Immature natural killer cell (primary cell): ENCODE results near the gene ASB7. TPM values are rescaled to one million over a fixed set of nuclear protein-coding genes. Genes with fewer than 3 reads are reported as not detected.

Source experiments
- DNase-seq, 3 donors: peaks; one replicate each; pipeline ENCODE4 v3.0.0; 2022; ENCODE audit warnings: mixed read lengths in 1 of 3
- H3K27ac Mint-ChIP-seq, 6 donors: one replicate each; pipeline ENCODE4 v1.8.0; 2020; ENCODE audit warnings: mixed read lengths in 6 of 6, mild to moderate bottlenecking in 5 of 6, inconsistent platforms in 4 of 6, moderate library complexity in 3 of 6
- H3K27me3 Mint-ChIP-seq, 3 donors: one replicate each; pipeline ENCODE4 v1.8.0; 2020 to 2021; ENCODE audit warnings: low read depth in 3 of 3, mild to moderate bottlenecking in 3 of 3, mixed read lengths in 3 of 3, moderate library complexity in 3 of 3, inconsistent platforms in 1 of 3
- H3K36me3 Mint-ChIP-seq, 3 donors: one replicate each; pipeline ENCODE4 v1.8.0; 2020; ENCODE audit warnings: mixed read lengths in 3 of 3, inconsistent platforms in 2 of 3, mild to moderate bottlenecking in 2 of 3
- H3K4me1 Mint-ChIP-seq, 2 donors: one replicate each; pipeline ENCODE4 v1.8.0; 2020; ENCODE audit warnings: inconsistent platforms in 2 of 2, mild to moderate bottlenecking in 2 of 2, mixed read lengths in 2 of 2, moderate library complexity in 1 of 2
- H3K4me3 Mint-ChIP-seq, 5 donors: one replicate each; pipeline ENCODE4 v1.8.0; 2020; ENCODE audit warnings: mild to moderate bottlenecking in 5 of 5, mixed read lengths in 5 of 5, inconsistent platforms in 3 of 5, moderate library complexity in 3 of 5
- H3K9me3 Mint-ChIP-seq, 6 donors: one replicate each; pipeline ENCODE4 v1.8.0; 2020; ENCODE audit warnings: mild to moderate bottlenecking in 6 of 6, mixed read lengths in 6 of 6, inconsistent platforms in 4 of 6, moderate library complexity in 3 of 6
- polyA plus RNA-seq, 3 donors: library from polyadenylated mRNA; unstranded; fragments of 300-500 nt; fragmentation: Illumina TruSeq; gene quantifications; one replicate each; pipeline ENCODE4 v1.2.3, GENCODE V29; 2021

ASB7 gene, protein sequence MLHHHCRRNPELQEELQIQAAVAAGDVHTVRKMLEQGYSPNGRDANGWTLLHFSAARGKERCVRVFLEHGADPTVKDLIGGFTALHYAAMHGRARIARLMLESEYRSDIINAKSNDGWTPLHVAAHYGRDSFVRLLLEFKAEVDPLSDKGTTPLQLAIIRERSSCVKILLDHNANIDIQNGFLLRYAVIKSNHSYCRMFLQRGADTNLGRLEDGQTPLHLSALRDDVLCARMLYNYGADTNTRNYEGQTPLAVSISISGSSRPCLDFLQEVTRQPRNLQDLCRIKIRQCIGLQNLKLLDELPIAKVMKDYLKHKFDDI
- 1 to 10 TPM; 8.2 to 9.9 (median 8.8) TPM for polyA plus RNA-seq

DNA sequence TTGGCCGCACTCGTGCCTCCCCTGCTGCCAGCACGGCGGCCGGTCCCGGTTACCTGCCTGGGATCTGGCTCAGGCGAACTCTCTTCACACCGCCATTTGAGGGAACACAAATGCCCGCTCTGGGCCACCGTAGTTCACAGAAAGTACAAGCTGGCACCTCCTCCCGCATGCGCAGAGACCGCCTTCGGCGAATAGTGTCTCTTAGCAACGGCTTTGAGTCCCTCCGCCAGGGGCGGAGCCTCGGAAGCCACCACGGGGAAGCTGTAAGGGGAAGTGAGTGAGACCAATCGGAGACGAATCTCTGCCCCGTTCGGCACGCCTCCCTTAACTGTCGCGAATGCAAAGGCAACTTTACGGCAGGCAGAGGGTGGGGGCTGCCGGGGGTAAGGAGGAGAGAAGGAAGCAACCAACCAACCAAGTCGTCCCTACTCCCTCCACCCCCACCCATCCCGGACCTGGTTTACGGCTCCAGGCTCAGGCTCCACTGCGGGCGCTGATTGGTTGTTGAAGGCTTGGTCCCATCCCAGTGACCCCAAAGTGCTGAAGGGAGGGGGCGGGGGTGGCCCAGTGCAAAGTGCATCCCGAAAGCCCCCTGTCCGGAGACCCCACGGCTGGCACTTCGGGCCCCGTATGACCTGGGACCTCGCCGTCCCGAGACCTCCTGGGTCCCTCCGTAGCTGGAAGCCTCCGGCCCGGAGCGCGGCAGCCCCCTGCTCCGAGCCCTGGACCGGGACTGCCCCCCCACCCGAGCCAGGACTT is at the start of gene ASB7, which contains the start of gene LINS1:
TSS of gene ASB7 (plus strand) at position 526 of the 759 bp plus-strand sequence. CDS start 9,628 bp downstream, outside the sequence.
TSS of gene LINS1 (minus strand) at position 121 of the 759 bp plus-strand sequence. CDS start 21,342 bp downstream, outside the sequence.
- Mint-ChIP-seq H3K9me3 (no peaks in the 10 kb centered on the region), H3K27ac (peak within 1 kb of the TSS in 5 of 6 donors; percentile 88 to 98 (median 95))

DNA sequence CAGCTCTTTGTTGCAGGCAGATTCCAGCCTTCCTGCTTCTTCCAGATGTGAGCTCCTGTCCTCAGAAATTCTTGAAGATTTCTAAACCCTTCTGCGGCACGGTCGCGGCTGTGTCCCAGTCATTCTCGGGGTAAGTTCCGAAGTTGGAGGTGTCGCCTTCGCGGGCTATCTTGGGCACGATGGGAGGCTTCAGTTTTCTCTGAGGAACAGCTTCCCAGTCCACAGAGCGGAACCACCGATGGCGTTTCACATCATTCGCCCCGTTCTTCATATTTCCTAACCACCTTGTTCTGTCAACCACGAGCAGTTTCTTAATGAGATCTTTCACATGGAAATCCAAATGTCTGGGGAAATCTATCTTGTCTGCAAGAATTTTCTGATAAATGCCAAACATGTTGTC is 48.9 kb upstream of the ASB7 start:
- peaks cover 8 to 18% (median 14%) of the 10 kb centered on the region in 3 donors for H3K36me3 Mint-ChIP-seq
- no peak overlapping the region for H3K27ac Mint-ChIP-seq
- H3K4me3 Mint-ChIP-seq = no peak overlapping the region
- H3K4me1 Mint-ChIP-seq = no peaks in the 10 kb centered on the region
- peaks cover 0 to 3% (median 0%) of the 10 kb centered on the region in 6 donors for H3K9me3 Mint-ChIP-seq
- DNase-seq = no peak
- H3K27me3 Mint-ChIP-seq = no peaks in the 10 kb centered on the region

More for the DNA sequence above, at the start of gene ASB7, which contains the start of gene LINS1:
- Mint-ChIP-seq H3K27me3 (peaks cover 0 to 1% (median 0%) of the 10 kb centered on the region in 3 donors), H3K4me1 (peaks cover 34 to 59% of the 10 kb centered on the region in 2 donors), H3K4me3 (no peak within 1 kb of the TSS), H3K36me3 (peaks cover 0 to 8% (median 0%) of the 10 kb centered on the region in 3 donors)
- peak; percentile 100 for DNase-seq

DNA sequence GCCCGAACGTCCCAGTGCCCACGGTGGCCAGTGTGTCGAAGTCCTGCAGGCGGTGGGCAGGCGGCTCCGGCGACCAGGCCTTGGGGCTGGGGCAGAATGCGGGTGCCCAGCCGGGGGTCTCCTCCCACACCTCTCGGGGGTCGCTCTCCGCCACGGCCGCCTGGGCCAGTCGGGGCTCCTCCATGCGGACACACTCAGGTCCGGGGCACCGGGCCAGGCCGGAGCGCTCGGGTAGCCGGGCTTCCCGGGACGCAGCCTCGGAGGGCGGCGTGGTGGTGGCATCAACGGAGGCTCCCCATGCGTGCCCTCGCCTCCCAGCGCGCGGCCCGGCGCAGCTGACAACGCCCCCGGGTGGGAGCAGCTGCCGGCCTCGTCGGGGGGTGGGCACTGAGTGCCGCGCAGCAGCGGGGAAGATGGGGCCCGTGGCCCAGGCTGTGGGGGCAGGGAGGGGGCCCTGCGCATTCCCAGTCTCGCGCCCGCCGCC is 43.6 kb upstream of the ASB7 start:
- Mint-ChIP-seq H3K36me3 (peaks cover 6 to 28% (median 15%) of the 10 kb centered on the region in 3 donors), H3K9me3 (no peaks in the 10 kb centered on the region), H3K27me3 (peaks cover 0 to 3% (median 0%) of the 10 kb centered on the region in 3 donors), H3K4me3 (no peak overlapping the region), H3K4me1 (no peaks in the 10 kb centered on the region), H3K27ac (no peak overlapping the region)
- DNase-seq = no peak

DNA sequence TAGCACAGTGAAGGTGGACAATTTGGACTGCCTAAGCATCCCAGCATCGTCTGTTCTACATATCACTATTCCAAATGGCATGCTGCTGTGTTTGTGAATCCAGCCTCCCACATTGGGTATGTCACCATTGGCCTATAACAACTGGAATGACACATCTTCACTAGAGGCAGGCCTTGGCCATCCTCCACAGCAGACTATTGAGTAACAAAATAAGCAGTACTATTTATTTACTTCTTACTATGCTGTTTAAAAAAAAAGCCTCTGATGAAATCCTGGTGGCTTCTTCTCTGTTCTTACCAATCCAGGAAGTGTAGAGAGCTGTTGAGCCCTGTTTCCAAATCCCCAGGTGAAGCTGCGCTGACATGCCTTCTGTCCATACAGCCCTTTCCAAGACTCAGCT is 43.1 kb upstream of the ASB7 start:
- peak overlapping the region in 1 of 6 donors; percentile 53 for H3K27ac Mint-ChIP-seq
- H3K4me3 Mint-ChIP-seq = no peak overlapping the region
- peaks cover 0 to 3% (median 0%) of the 10 kb centered on the region in 3 donors for H3K27me3 Mint-ChIP-seq
- H3K36me3 Mint-ChIP-seq = peaks cover 6 to 30% (median 13%) of the 10 kb centered on the region in 3 donors
- DNase-seq = no peak
- H3K9me3 Mint-ChIP-seq = no peaks in the 10 kb centered on the region
- no peaks in the 10 kb centered on the region for H3K4me1 Mint-ChIP-seq

DNA sequence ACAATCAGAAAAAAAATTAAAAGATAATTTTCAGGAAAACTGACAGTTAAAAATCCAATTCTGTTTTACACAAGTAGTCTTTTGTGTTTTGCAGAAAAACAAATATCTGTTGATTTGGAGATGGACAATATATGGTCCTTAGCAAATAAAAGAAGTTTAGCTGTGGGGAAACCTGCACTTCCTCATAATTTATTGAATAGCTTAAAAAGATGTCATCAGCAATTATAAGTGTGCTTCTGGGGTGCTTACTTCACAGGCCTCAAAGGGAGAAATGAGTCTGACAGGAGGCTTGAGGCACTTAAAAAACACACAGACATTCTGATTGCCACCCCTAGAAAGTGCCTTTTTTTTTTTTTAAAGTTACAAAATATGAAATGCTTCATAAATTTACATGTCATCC is 42.1 kb upstream of the ASB7 start:
- no peak for DNase-seq
- Mint-ChIP-seq H3K36me3 (peaks cover 6 to 37% (median 13%) of the 10 kb centered on the region in 3 donors), H3K27me3 (peaks cover 0 to 3% (median 0%) of the 10 kb centered on the region in 3 donors), H3K27ac (peak overlapping the region in 1 of 6 donors; percentile 3), H3K9me3 (no peaks in the 10 kb centered on the region), H3K4me1 (no peaks in the 10 kb centered on the region), H3K4me3 (no peak overlapping the region)

DNA sequence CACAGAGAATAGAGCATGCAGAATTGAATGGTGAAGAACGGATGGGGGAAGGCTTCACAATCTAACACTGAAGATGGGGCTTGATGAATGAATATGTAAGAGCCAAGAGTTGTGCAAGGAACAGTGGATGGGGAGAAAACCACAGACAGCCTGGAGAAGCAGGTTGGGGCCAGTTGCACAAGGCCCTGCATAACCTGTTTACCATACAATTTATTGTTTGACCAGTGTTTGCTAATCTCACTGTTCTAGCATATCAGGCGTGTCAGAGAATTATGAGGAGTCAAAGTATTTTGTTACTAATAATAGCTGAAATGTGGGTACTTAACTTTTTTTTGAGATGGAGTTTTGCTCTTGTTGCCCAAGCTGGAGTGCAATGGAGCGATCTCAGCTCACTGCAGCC is 36.8 kb upstream of the ASB7 start:
- DNase-seq = no peak
- peaks cover 6 to 41% (median 11%) of the 10 kb centered on the region in 3 donors for H3K36me3 Mint-ChIP-seq
- no peaks in the 10 kb centered on the region for H3K9me3 Mint-ChIP-seq
- H3K4me3 Mint-ChIP-seq = no peak overlapping the region
- H3K27ac Mint-ChIP-seq = no peak overlapping the region
- H3K27me3 Mint-ChIP-seq = peaks cover 0 to 3% (median 0%) of the 10 kb centered on the region in 3 donors
- H3K4me1 Mint-ChIP-seq = no peaks in the 10 kb centered on the region

DNA sequence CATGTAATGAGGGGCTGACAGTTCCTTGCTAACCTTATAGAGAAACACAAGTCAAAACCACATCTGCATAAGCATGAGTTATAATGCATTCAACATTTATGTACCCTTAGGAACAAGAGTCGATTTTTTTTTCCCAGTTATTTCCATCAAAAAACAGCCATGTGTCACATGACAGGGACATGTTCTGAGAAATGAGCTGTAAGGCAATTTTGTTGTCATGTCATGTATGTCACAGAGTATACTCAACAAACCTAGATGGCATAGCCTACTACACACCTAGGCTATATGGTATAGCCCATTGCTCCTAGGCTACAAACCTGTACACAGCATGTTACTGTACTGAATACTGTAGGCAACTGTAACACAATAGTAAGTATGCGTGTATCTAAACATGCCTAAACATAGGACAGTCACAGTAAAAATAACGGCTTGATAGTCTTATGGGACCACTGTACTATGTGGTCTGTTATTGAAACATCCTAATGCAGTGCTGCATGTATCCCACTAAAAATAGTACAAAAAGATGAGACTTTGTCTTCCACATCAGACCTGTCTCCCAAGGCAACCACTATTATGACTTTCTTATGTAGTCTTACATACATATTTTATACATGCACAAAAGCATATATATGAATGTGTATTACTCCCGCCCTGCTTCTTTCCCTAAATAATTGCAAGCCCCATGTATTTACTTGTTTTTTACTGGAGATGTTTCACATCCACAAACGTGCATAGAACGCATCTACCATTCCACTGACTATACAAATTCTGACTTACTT is 35.4 kb upstream of the ASB7 start:
- H3K9me3 Mint-ChIP-seq = no peaks in the 10 kb centered on the region
- no peaks in the 10 kb centered on the region for H3K27me3 Mint-ChIP-seq
- no peaks in the 10 kb centered on the region for H3K4me1 Mint-ChIP-seq
- no peak for DNase-seq
- no peak overlapping the region for H3K27ac Mint-ChIP-seq
- no peak overlapping the region for H3K4me3 Mint-ChIP-seq
- peaks cover 6 to 35% (median 9%) of the 10 kb centered on the region in 3 donors for H3K36me3 Mint-ChIP-seq

DNA sequence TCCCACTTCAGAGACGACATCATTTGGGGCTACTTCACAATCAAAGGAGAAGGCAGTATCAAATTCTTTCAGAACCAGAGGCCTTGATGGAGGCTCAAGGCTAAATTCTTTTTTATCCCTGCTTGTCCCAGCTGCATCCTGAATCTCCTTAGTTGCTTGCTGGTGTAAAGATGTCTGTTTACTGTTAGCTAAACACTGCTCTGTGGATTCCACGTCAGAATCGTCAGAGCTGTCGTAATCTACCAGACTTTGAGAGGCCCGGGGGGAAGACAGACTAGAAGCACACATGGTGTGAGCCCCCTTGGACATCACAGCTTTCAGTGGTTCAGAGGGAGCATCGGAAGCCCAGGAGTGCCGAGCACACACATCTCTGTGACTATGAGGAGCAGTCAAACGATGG is 33.0 kb upstream of the ASB7 start:
- no peaks in the 10 kb centered on the region for H3K9me3 Mint-ChIP-seq
- DNase-seq = no peak
- H3K27me3 Mint-ChIP-seq = no peaks in the 10 kb centered on the region
- H3K4me1 Mint-ChIP-seq = no peaks in the 10 kb centered on the region
- no peak overlapping the region for H3K27ac Mint-ChIP-seq
- peaks cover 5 to 23% (median 6%) of the 10 kb centered on the region in 3 donors for H3K36me3 Mint-ChIP-seq
- no peak overlapping the region for H3K4me3 Mint-ChIP-seq

DNA sequence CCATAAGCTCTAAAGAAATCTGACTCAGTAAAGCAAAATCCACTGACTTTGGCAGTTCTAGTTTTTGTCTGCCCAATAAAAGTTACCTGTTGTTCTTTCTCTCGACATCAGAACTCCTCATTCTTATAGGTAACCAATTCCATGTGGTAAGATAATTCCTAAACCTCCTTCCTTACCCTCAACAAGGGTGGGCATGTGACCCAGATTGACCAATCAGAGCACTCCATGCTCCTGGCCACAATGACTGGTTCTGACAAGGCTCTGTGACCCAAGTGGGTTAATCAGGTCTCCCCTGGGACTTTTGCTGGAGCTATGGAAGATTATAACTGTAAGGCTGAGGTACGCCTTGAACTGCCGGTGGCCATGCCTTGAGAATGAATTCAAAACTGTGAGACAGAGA is 32.1 kb upstream of the ASB7 start:
- no peak for DNase-seq
- Mint-ChIP-seq H3K27me3 (no peaks in the 10 kb centered on the region), H3K36me3 (peaks cover 5 to 17% (median 6%) of the 10 kb centered on the region in 3 donors), H3K4me1 (peaks cover 0 to 2% of the 10 kb centered on the region in 2 donors), H3K9me3 (no peaks in the 10 kb centered on the region), H3K4me3 (no peak overlapping the region), H3K27ac (peak overlapping the region in 1 of 6 donors; percentile 45)

DNA sequence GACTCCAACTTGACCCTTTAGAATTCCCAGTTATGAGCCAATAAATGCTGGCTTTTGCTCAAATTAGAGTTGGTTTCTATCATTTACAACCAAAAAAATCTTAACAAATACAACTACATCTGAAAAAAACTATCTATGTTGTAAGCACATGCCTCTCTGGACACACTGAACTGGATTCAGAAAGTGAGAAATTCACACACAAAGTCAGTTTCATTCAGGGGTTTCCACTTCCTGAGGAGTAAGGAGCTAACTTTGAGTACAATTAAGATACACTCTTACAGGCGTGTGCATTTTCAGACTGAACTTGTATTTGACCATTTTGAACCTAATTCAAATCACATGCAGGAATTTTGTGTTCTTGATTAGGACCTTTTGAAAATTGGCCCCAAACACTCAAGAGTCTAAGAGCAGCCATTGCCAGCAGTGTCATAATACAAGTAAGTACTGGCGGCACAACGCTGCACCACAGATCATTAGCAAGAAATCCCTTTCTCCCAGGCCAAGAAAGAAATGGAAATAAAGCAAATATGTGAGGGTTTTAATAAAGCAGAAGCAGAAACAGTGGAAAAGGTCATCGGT is 31.6 kb upstream of the ASB7 start:
- H3K4me3 Mint-ChIP-seq = no peak overlapping the region
- H3K27ac Mint-ChIP-seq = peak overlapping the region in 1 of 6 donors; percentile 36
- peaks cover 0 to 2% of the 10 kb centered on the region in 2 donors for H3K4me1 Mint-ChIP-seq
- no peak for DNase-seq
- H3K27me3 Mint-ChIP-seq = peaks cover 0 to under 1% (median 0%) of the 10 kb centered on the region in 3 donors
- H3K36me3 Mint-ChIP-seq = peaks cover 5 to 17% (median 6%) of the 10 kb centered on the region in 3 donors
- H3K9me3 Mint-ChIP-seq = no peaks in the 10 kb centered on the region

DNA sequence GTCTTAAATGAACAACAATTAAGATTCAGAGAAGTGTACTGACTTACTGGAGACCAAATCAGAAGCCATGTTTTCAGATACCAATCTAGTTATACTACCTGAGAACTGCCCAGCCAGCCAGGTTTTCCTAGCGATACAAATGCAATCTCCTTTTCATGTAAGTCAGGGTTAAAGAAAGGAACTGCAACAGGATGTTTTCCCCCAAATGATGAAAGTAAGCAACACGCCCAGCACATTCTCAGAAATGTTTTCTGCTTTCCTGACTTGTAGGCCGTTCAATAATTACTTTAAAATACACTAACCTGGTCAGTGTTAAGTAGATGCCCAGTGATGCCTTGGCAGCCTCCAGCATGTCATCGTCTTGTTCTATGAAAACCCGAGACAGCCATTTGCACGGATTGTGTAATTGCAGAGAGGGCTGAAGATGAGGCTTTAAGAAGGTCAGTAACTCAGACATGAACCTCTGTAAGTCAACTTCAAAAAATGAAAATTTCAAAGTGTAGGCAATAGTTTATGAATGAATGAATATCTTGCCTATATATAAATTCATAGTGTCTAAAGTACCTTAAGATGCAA is 30.7 kb upstream of the ASB7 start:
- H3K9me3 Mint-ChIP-seq = no peaks in the 10 kb centered on the region
- H3K4me3 Mint-ChIP-seq = no peak overlapping the region
- H3K36me3 Mint-ChIP-seq = peaks cover 5 to 21% (median 6%) of the 10 kb centered on the region in 3 donors
- DNase-seq = no peak
- H3K27ac Mint-ChIP-seq = no peak overlapping the region
- peaks cover 0 to 3% of the 10 kb centered on the region in 2 donors for H3K4me1 Mint-ChIP-seq
- H3K27me3 Mint-ChIP-seq = peaks cover 0 to 2% (median 0%) of the 10 kb centered on the region in 3 donors

DNA sequence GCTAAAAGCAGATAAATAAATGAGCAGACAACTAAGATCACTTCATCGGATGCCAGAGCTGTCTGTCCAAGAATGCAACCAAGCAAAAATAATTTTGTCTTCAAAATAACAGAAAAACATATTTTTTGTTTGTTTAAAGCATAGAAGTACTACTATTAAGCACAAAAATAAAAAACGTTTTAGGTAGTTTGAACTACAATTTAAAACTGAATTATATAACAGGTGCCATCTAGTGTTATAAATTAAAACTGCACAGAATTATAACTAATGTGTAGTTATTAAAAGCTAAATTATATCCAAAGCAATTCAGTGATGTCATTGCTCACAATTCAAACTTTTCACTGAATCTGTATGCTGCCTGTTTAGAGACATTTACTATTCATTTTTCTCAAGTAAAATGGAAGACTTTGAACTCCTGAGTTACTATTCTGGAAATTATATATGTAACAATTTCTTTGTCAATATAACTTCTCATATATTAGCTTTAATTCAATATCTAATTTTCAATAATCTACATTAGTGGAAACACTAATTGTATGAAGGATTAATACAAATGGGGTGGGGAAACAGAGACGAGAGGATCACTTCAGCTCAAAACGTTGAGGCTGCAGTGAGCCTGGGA is 29.9 kb upstream of the ASB7 start:
- DNase-seq = peak in 2 of 3 donors; percentile 12 to 25
- H3K4me3 Mint-ChIP-seq = no peak overlapping the region
- no peaks in the 10 kb centered on the region for H3K9me3 Mint-ChIP-seq
- H3K36me3 Mint-ChIP-seq = peaks cover 5 to 23% (median 6%) of the 10 kb centered on the region in 3 donors
- H3K27ac Mint-ChIP-seq = no peak overlapping the region
- peaks cover 0 to 2% (median 0%) of the 10 kb centered on the region in 3 donors for H3K27me3 Mint-ChIP-seq
- peaks cover 0 to 6% of the 10 kb centered on the region in 2 donors for H3K4me1 Mint-ChIP-seq
